ENCODE data around the gene PRPF39. TPM values are rescaled to one million over a fixed set of nuclear protein-coding genes. Genes with fewer than 3 reads are reported as not detected.

Gene PRPF39
- total and polyA plus RNA-seq, 2 of the 13 experiments (the other 11 are each of a cell fraction or from before 2014, with no cell fraction given): 44.2 to 65.0 TPM

GRCh38 chr14:45073231-45073879 lies 10.6 kb upstream of the PRPF39 start:
- no peak for TF ChIP-seq PRPF4 (IDR thresholded peaks at IDR 0.05; ENCODE audit: low read depth, low read length, poor library complexity, severe bottlenecking)
- no peak for TF ChIP-seq ZKSCAN8 (CRISPR knock-in tag; IDR thresholded peaks at IDR 0.05; ENCODE audit: borderline replicate concordance)
- DNase-seq (ENCODE audit: low spot score): no peak
- no peak for ATAC-seq
- CTCF ChIA-PET (ENCODE audit: low intra/inter-chr PET ratio, low total read pairs): no interaction called here
- no TSS peak for BruUV-seq (replicated peaks)
- in situ Hi-C loops (cut with HindIII; ENCODE audit: extremely low pct_ligation_motif_present, low pct_unique_long_range_greater_than_20kb) (no loop called here), intact Hi-C loops (cut with micrococcal nuclease; ENCODE audit: unreplicated experiment) (no loop called here)
- Histone ChIP-seq H3K9me3 (ENCODE audit: low read length) (no peaks in the 10 kb centered on the region), H3K27me3 (ENCODE audit: control insufficient read depth in 1 of 2, insufficient read depth in 2 of 2, low read length in 2 of 2) (no peaks in the 10 kb centered on the region), H3K9ac (ENCODE audit: insufficient read depth, low read depth, low read length) (no peak overlapping the region), H3K36me3 (replicated peaks in 1 of 2; ENCODE audit: control insufficient read depth in 1 of 2, insufficient read depth in 2 of 2, low read length in 2 of 2) (0 out of 5 replicates have a peak, but pooled peaks cover 0 to 1% of the 10 kb centered on the region in 2 experiments), H3K27ac (ENCODE audit: extremely low read length, insufficient read depth, low read length) (no peak overlapping the region), H3K79me2 (ENCODE audit: insufficient read depth, low read length) (no peaks in the 10 kb centered on the region), H2AFZ (ENCODE audit: low read length) (no peak overlapping the region), H3K4me2 (ENCODE audit: low read depth, low read length) (no peak overlapping the region), H3K4me1 (ENCODE audit: insufficient read depth, low read length) (no peaks in the 10 kb centered on the region), H3K4me3 (replicated peaks in 1 of 3; ENCODE audit: insufficient read depth in 1 of 3, low read depth in 2 of 3, low read length in 3 of 3) (no peak overlapping the region), H4K20me1 (ENCODE audit: insufficient read depth, low read length) (no peaks in the 10 kb centered on the region)
- WGBS (ENCODE audit: low lambda C conversion rate): 96% methylated on average over 5 of the region's 5 CpGs
- POLR2A ChIA-PET: no interaction called here
- no peak for FAIRE-seq

GRCh38 chr14:45078323-45078722 lies 5.6 kb upstream of the PRPF39 start:
- H3K36me3 ChIP-seq (replicated peaks in 1 of 2; ENCODE audit: control insufficient read depth in 1 of 2, insufficient read depth in 2 of 2, low read length in 2 of 2): no peaks in the 10 kb centered on the region
- no peaks in the 10 kb centered on the region for H3K9me3 ChIP-seq (ENCODE audit: low read length)
- H3K27ac ChIP-seq (ENCODE audit: extremely low read length, insufficient read depth, low read length): no peak overlapping the region
- H4K20me1 ChIP-seq (ENCODE audit: insufficient read depth, low read length): no peaks in the 10 kb centered on the region
- ChIA-PET POLR2A (no interaction called here), CTCF (ENCODE audit: low intra/inter-chr PET ratio, low total read pairs) (no interaction called here)
- H3K27me3 ChIP-seq (ENCODE audit: control insufficient read depth in 1 of 2, insufficient read depth in 2 of 2, low read length in 2 of 2): no peaks in the 10 kb centered on the region
- H3K4me1 ChIP-seq (ENCODE audit: insufficient read depth, low read length): peaks cover 23% of the 10 kb centered on the region
- 91% methylated on average over 1 of the region's 1 CpG for WGBS (ENCODE audit: low lambda C conversion rate)
- no peak overlapping the region for H3K4me2 ChIP-seq (ENCODE audit: low read depth, low read length)
- H3K79me2 ChIP-seq (ENCODE audit: insufficient read depth, low read length): no peaks in the 10 kb centered on the region
- no peak for FAIRE-seq
- H3K4me3 ChIP-seq (replicated peaks in 1 of 3; ENCODE audit: insufficient read depth in 1 of 3, low read depth in 2 of 3, low read length in 3 of 3): no peak overlapping the region
- in situ Hi-C loops (cut with HindIII; ENCODE audit: extremely low pct_ligation_motif_present, low pct_unique_long_range_greater_than_20kb): no loop called here
- BruUV-seq (replicated peaks): no TSS peak
- intact Hi-C loops (cut with micrococcal nuclease; ENCODE audit: unreplicated experiment): no loop called here
- no peak for ATAC-seq
- no peak for DNase-seq (ENCODE audit: low spot score)
- H3K9ac ChIP-seq (ENCODE audit: insufficient read depth, low read depth, low read length): no peak overlapping the region
- no peak overlapping the region for H2AFZ ChIP-seq (ENCODE audit: low read length)
- TF ChIP-seq HNF1A (IDR thresholded peaks at IDR 0.05; ENCODE audit: low read depth) (no peak), HNF1A (CRISPR knock-in tag; IDR thresholded peaks at IDR 0.05; ENCODE audit: borderline replicate concordance) (no peak), GPBP1L1 (CRISPR knock-in tag; IDR thresholded peaks at IDR 0.05) (no peak), HMGXB4 (CRISPR knock-in tag; IDR thresholded peaks at IDR 0.05; ENCODE audit: borderline replicate concordance in 1 of 2, low read depth in 1 of 2) (no peak), ZNF362 (CRISPR knock-in tag; IDR thresholded peaks at IDR 0.05; ENCODE audit: borderline replicate concordance) (no peak), ZFAT (CRISPR knock-in tag; conservative IDR thresholded peaks at IDR 0.05) (no peak)

All from HepG2 (cell line).